AG09319 (cell line): ENCODE results near the gene NPPA.

ENCODE experiments used
- DNase-seq: peaks from one replicate; pipeline ENCODE4 v3.0.0-alpha.2; 2010; ENCODE audit warnings: low read depth; ENCODE audit errors: extremely low read depth
- TF ChIP-seq, protein P1 (sequence below): IDR thresholded peaks from 2 replicates; pipeline ENCODE4 v1.5.1; 2011; ENCODE audit warnings: low read depth, mild to moderate bottlenecking, inconsistent platforms, low read length, moderate library complexity

Gene NPPA

GRCh38 chr1:11860587-11860986 lies 13.0 kb upstream of the NPPA start:
- no peak for DNase-seq

DNA sequence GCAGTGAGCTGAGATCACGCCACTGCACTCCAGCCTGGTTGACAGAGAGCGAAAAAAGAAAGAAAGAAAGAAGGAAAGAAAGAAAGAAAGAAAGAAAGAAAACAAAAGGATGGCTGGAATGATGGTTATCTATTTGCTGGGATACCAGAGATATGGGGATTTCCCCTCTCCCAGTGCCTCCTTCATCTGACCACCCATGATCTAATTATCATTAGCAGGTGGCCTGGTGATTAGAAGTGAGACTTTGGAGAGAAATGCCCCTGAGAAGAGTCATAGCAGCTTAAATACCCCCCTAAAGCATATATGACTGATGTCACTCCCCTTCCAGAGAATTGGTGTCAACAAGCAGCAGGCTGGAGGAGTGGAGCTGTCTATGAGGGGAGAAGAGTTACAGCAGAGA lies 12.5 kb upstream of the NPPA start:
- DNase-seq, result no peak
- TF ChIP-seq, protein P1, sequence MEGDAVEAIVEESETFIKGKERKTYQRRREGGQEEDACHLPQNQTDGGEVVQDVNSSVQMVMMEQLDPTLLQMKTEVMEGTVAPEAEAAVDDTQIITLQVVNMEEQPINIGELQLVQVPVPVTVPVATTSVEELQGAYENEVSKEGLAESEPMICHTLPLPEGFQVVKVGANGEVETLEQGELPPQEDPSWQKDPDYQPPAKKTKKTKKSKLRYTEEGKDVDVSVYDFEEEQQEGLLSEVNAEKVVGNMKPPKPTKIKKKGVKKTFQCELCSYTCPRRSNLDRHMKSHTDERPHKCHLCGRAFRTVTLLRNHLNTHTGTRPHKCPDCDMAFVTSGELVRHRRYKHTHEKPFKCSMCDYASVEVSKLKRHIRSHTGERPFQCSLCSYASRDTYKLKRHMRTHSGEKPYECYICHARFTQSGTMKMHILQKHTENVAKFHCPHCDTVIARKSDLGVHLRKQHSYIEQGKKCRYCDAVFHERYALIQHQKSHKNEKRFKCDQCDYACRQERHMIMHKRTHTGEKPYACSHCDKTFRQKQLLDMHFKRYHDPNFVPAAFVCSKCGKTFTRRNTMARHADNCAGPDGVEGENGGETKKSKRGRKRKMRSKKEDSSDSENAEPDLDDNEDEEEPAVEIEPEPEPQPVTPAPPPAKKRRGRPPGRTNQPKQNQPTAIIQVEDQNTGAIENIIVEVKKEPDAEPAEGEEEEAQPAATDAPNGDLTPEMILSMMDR, result no peak

More at GRCh38 chr1:11860587-11860986, 13.0 kb upstream of the NPPA start:
- TF ChIP-seq, protein P1, result no peak

DNA sequence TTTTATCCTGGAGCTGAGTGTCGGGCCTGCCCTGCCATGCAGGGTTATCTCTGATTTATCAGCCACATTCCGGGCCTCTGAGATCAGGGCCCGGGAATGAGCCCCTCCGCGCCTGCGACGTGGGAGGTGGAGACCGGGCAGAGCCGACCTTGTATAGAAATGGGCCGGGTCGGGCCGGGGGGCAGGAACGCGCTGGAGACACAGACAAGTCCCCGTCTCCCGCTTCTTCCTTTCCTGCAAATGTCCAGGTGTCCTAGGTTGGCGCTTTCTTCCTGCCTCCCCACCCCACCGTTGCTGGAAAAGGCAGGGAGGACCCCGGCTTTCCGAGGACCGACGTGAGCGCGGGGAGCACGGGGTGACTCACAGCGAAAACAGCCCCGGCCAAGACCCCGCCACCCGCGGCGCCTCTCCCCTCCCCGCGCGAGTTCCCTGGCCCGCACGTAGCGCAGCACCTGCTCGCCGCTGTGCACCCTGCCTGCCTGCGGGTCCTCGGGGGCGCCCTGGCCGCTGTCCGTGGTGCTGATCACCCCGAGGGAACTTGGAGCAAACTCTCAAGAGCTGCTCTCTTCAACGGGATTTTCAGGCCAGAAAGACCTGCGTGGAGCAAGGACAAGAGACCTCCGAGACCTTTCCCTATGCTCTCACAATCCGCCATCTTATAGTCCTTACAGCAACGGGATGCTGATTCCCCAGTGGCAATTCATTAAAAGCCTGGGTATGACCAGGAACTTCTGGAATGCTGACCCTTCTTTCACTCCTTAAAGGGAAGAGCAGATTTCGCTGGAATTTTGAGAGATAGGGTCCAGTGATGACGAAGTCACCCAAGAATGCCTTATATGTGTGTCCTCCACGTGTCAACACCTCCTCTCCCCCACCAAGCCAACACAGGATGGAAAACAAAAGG lies 11.6 kb upstream of the NPPA start:
- DNase-seq, result no peak
- TF ChIP-seq, protein P1, result peak; percentile 16

DNA sequence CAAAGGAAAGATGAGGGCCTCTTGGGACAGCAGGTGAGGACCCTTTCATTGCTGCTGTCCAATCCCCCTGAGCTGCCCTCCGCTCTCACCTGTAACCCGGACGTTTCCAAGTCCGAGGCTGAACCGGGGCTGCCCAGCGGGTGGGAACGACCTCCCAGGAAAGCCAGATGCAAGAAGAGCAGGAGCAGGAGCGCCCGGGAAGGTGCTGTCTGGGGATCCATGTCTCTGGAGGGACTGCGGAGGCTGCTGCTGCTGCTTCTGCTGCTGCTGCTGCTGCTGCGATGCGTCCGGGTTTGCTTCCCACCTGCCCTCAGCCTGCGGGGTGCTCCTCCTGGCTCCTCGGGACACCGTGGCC lies 11.0 kb upstream of the NPPA start, which contains the start of gene NPPB:
Gene NPPB (minus strand): TSS at position 333 of the 355 bp plus-strand sequence. CDS start 112 bp downstream, at position 221.
- DNase-seq, result no peak
- TF ChIP-seq, protein P1, result no peak

GRCh38 chr1:11858158-11858557 lies 10.6 kb upstream of the NPPA start:
- TF ChIP-seq, protein P1, result no peak

GRCh38 chr1:11857164-11857851 lies 9.7 kb upstream of the NPPA start:
- TF ChIP-seq, protein P1, result no peak

More at GRCh38 chr1:11858158-11858557, 10.6 kb upstream of the NPPA start:
- DNase-seq, result no peak

DNA sequence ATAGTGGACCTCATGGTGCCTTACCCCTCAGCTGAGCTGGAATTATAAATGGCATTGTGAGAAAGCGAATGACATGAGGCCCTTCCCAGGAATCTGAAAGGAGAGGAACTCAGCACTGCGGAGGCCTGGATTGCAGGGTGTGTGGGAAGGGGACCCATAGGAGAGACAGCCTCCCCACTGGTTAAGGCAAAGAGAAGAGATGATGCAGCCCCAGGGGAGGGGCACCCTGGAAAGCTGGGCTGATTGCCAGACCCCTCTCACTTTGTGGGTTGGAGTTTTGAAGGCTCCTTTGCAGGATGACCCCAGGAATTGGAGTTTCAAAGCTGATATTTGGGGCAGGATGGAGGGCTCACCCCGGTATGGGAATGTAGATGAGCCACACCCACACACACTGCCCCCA lies 9.1 kb upstream of the NPPA start:
- DNase-seq, result no peak
- TF ChIP-seq, protein P1, result no peak

More at GRCh38 chr1:11857164-11857851, 9.7 kb upstream of the NPPA start:
- no peak for DNase-seq
